Gastroesophageal sphincter (tissue), 4 donors: Measurements from ENCODE around the gene BARHL1. TPM values are rescaled to one million over a fixed set of nuclear protein-coding genes. Genes with fewer than 3 reads are reported as not detected.

Experiments used
- ATAC-seq: fragments of 150-250 bp; one replicate; pipeline ENCODE4 v1.9.1; 2016; ENCODE audit warnings: mild to moderate bottlenecking, moderate library complexity
- H3K27ac ChIP-seq, 4 donors: fragments of 200-600 bp; sonication (generic) in 3 of 4; 1 replicate in 3 of 4; 2 replicates in 1 of 4; pipeline ENCODE4 v1.5.1; 2016 to 2019
- H3K27me3 ChIP-seq: fragments of 200-600 bp; sonication (generic); one replicate; pipeline ENCODE4 v1.5.1; 2019
- H3K36me3 ChIP-seq, 2 donors: fragments of 200-600 bp; sonication (generic); one replicate each; pipeline ENCODE4 v1.5.1; 2019; ENCODE audit warnings: control low read depth in 1 of 2
- H3K4me1 ChIP-seq, 3 donors: fragments of 200-600 bp; sonication (generic); 1 replicate in 2 of 3; 2 replicates in 1 of 3; pipeline ENCODE4 v1.5.1; 2016 to 2019; ENCODE audit warnings: control low read depth in 2 of 3
- H3K4me3 ChIP-seq, 2 donors: fragments of 200-600 bp; sonication (generic); one replicate each; pipeline ENCODE4 v1.5.1; 2019; ENCODE audit warnings: mild to moderate bottlenecking in 1 of 2, moderate library complexity in 1 of 2
- H3K9me3 ChIP-seq, 3 donors: fragments of 200-600 bp; sonication (generic); one replicate each; pipeline ENCODE4 v1.5.1; 2017 to 2019; ENCODE audit warnings: control low read depth in 2 of 3
- CTCF ChIP-seq, 4 experiments: fragments of 200-600 bp in 2 of 4; fragments of 450-650 bp in 2 of 4; sonication (generic) in 1 of 4; IDR thresholded peaks; one replicate each; pipeline ENCODE4 v1.5.1; 2017 to 2019; ENCODE audit warnings: antibody characterized with exemption in 4 of 4, mild to moderate bottlenecking in 2 of 4, moderate library complexity in 2 of 4
- EP300 ChIP-seq: sonication (generic); formaldehyde crosslinking; IDR thresholded peaks from one replicate; pipeline ENCODE4 v1.6.1; 2017; ENCODE audit warnings: antibody characterized with exemption, mild to moderate bottlenecking
- POLR2A ChIP-seq, 2 donors: fragments of 450-650 bp; IDR thresholded peaks; one replicate each; pipeline ENCODE4 v1.6.1; 2017; ENCODE audit warnings: antibody characterized with exemption in 2 of 2, mild to moderate bottlenecking in 2 of 2, moderate library complexity in 1 of 2
- POLR2AphosphoS5 ChIP-seq: sonication (generic); formaldehyde crosslinking; IDR thresholded peaks from one replicate; pipeline ENCODE4 v1.6.1; 2017; ENCODE audit warnings: antibody characterized with exemption
- whole genome bisulfite sequencing, 2 donors: methylation state at CpG; one replicate each; pipeline ENCODE4 v1.1.5; 2018; ENCODE audit warnings: low coverage in 1 of 2; 5-methylcytosine and 5-hydroxymethylcytosine counted together
- total RNA-seq, 4 donors: library from RNA; depleted of rRNA; stranded (reverse); fragments of >200 nt; gene quantifications; one replicate each; pipeline ENCODE4 v1.1.0, GENCODE V29; 2016

BARHL1 gene
- total RNA-seq, 4 donors from 2014 or later = not detected

GRCh38 chr9:132627106-132627505 is 44.7 kb downstream of the BARHL1 start:
- ATAC-seq = no peak
- 53 to 68% methylated on average over 5 to 7 of the region's 7 CpGs for WGBS, 2 donors
- Histone ChIP-seq H3K4me1 (no peaks in the 10 kb centered on the region), H3K9me3 (no peaks in the 10 kb centered on the region), H3K27ac (no peak overlapping the region), H3K27me3 (no peaks in the 10 kb centered on the region), H3K36me3 (peaks cover 0 to 95% of the 10 kb centered on the region in 2 donors), H3K4me3 (no peak overlapping the region)
- TF ChIP-seq POLR2A (IDR thresholded peaks at IDR 0.05) = no peak
- no peak for TF ChIP-seq CTCF (IDR thresholded peaks at IDR 0.05)
- no peak for TF ChIP-seq POLR2AphosphoS5
- no peak for TF ChIP-seq EP300

GRCh38 chr9:132627594-132627993 is 45.2 kb downstream of the BARHL1 start:
- Histone ChIP-seq H3K27me3 (no peaks in the 10 kb centered on the region), H3K4me3 (no peak overlapping the region), H3K36me3 (peaks cover 0 to 95% of the 10 kb centered on the region in 2 donors), H3K4me1 (no peaks in the 10 kb centered on the region), H3K9me3 (no peaks in the 10 kb centered on the region), H3K27ac (no peak overlapping the region)
- TF ChIP-seq POLR2A (IDR thresholded peaks at IDR 0.05) = no peak
- no peak for TF ChIP-seq EP300
- no peak for TF ChIP-seq CTCF (IDR thresholded peaks at IDR 0.05)
- TF ChIP-seq POLR2AphosphoS5 = no peak
- WGBS, 2 donors = 86 to 87% methylated on average over 10 to 11 of the region's 11 CpGs
- ATAC-seq = no peak

GRCh38 chr9:132628746-132629145 is 46.3 kb downstream of the BARHL1 start:
- WGBS, 2 donors = 70 to 90% methylated on average over 2 to 8 of the region's 8 CpGs
- no peak for ATAC-seq
- Histone ChIP-seq H3K27ac (no peak overlapping the region), H3K36me3 (peaks cover 0 to 90% of the 10 kb centered on the region in 2 donors), H3K9me3 (no peaks in the 10 kb centered on the region), H3K4me1 (no peaks in the 10 kb centered on the region), H3K4me3 (no peak overlapping the region), H3K27me3 (no peaks in the 10 kb centered on the region)
- TF ChIP-seq POLR2A (IDR thresholded peaks at IDR 0.05) (no peak), EP300 (no peak), POLR2AphosphoS5 (no peak), CTCF (IDR thresholded peaks at IDR 0.05) (no peak)

- no peak for ATAC-seq
- H3K9me3 ChIP-seq = no peaks in the 10 kb centered on the region
- H3K27ac ChIP-seq = no peak overlapping the region
- WGBS, 2 donors = 84% methylated on average over 9 of the region's 9 CpGs; no CpG with 5 or more reads in 1 of the 2 donors
- H3K4me1 ChIP-seq = no peaks in the 10 kb centered on the region
- no peak overlapping the region for H3K4me3 ChIP-seq
- H3K27me3 ChIP-seq = no peaks in the 10 kb centered on the region
- TF ChIP-seq CTCF (IDR thresholded peaks at IDR 0.05) (no peak), POLR2AphosphoS5 (no peak), EP300 (no peak), POLR2A (IDR thresholded peaks at IDR 0.05) (no peak)
- peaks cover 0 to 77% of the 10 kb centered on the region in 2 donors for H3K36me3 ChIP-seq
These were observed 47.7 kb downstream of the BARHL1 start for GRCh38 chr9:132630116-132630515.

- H3K4me1 ChIP-seq = no peaks in the 10 kb centered on the region
- no peaks in the 10 kb centered on the region for H3K27me3 ChIP-seq
- peaks cover 0 to 77% of the 10 kb centered on the region in 2 donors for H3K36me3 ChIP-seq
- H3K9me3 ChIP-seq = no peaks in the 10 kb centered on the region
- TF ChIP-seq POLR2AphosphoS5 (no peak), CTCF (IDR thresholded peaks at IDR 0.05) (no peak)
- no peak overlapping the region for H3K4me3 ChIP-seq
- H3K27ac ChIP-seq = no peak overlapping the region
- WGBS, 2 donors = 86% methylated on average over 1 of the region's 3 CpGs; no CpG with 5 or more reads in 1 of the 2 donors
- no peak for ATAC-seq
These were observed 48.4 kb downstream of the BARHL1 start for GRCh38 chr9:132630811-132631210.
